ENCODE data around the gene WDR35.

Gene WDR35

GRCh38 chr2:19989667-19990415 is at the start of gene WDR35:
Gene WDR35 (minus strand): TSS chr2:19990105. CDS start chr2:19990015, 90 bp downstream.
- no peak for TF ChIP-seq CTCF (conservative IDR thresholded peaks at IDR 0.05; ENCODE audit: control insufficient read depth, insufficient read depth, low read depth, low read length)
- peak; percentile 79 for DNase-seq (ENCODE audit: low read depth)
- H3K4me3 ChIP-seq (ENCODE audit: control insufficient read depth, low read depth, low read length): peak within 1 kb of the TSS; percentile 92

GRCh38 chr2:20037660-20038059 is 47.8 kb upstream of the WDR35 start:
- no peak overlapping the region for H3K4me3 ChIP-seq (ENCODE audit: control insufficient read depth, low read depth, low read length)
- no peak for TF ChIP-seq CTCF (conservative IDR thresholded peaks at IDR 0.05; ENCODE audit: control insufficient read depth, insufficient read depth, low read depth, low read length)
- DNase-seq (ENCODE audit: low read depth): no peak

- no peak for DNase-seq (ENCODE audit: low read depth)
- TF ChIP-seq CTCF (conservative IDR thresholded peaks at IDR 0.05; ENCODE audit: control insufficient read depth, insufficient read depth, low read depth, low read length): no peak
- H3K4me3 ChIP-seq (ENCODE audit: control insufficient read depth, low read depth, low read length): no peak overlapping the region
Observed at GRCh38 chr2:20035955-20036666, 46.2 kb upstream of the WDR35 start.

- TF ChIP-seq CTCF (conservative IDR thresholded peaks at IDR 0.05; ENCODE audit: control insufficient read depth, insufficient read depth, low read depth, low read length): no peak
- H3K4me3 ChIP-seq (ENCODE audit: control insufficient read depth, low read depth, low read length): no peak overlapping the region
- no peak for DNase-seq (ENCODE audit: low read depth)
Observed at GRCh38 chr2:20034821-20035220, 44.9 kb upstream of the WDR35 start.

GRCh38 chr2:20034218-20034617 is 44.3 kb upstream of the WDR35 start:
- no peak for TF ChIP-seq CTCF (conservative IDR thresholded peaks at IDR 0.05; ENCODE audit: control insufficient read depth, insufficient read depth, low read depth, low read length)
- no peak for DNase-seq (ENCODE audit: low read depth)
- no peak overlapping the region for H3K4me3 ChIP-seq (ENCODE audit: control insufficient read depth, low read depth, low read length)

- no peak overlapping the region for H3K4me3 ChIP-seq (ENCODE audit: control insufficient read depth, low read depth, low read length)
- TF ChIP-seq CTCF (conservative IDR thresholded peaks at IDR 0.05; ENCODE audit: control insufficient read depth, insufficient read depth, low read depth, low read length): no peak
- DNase-seq (ENCODE audit: low read depth): no peak
Observed at GRCh38 chr2:20033322-20033721, 43.4 kb upstream of the WDR35 start.
